Psoas muscle (tissue), 8 donors: ENCODE data around the gene IFIT5. TPM values are rescaled to one million over a fixed set of nuclear protein-coding genes. Genes with fewer than 3 reads are reported as not detected.

Experiments
- ATAC-seq, 4 donors: fragments of 200-7000 bp; cut with Tn5 transposase; one replicate each; pipeline ENCODE4 v1.9.1; 2020; ENCODE audit warnings: moderate library complexity in 3 of 4, mild to moderate bottlenecking in 2 of 4
- DNase-seq, 2 donors: peaks; one replicate each; pipeline ENCODE4 v3.0.0-alpha.2; 2020
- H3K27ac ChIP-seq: fragments of 200-600 bp; one replicate; pipeline ENCODE4 v1.8.0; 2022
- H3K27me3 ChIP-seq, 3 donors: fragments of 200-600 bp in 1 of 3; one replicate each; pipeline versions ENCODE4 v1.6.1 to v1.8.0; 2013 to 2022; ENCODE audit warnings: low read length in 2 of 3, mild to moderate bottlenecking in 2 of 3, moderate library complexity in 1 of 3; ENCODE audit not compliant: insufficient read depth in 3 of 3
- H3K36me3 ChIP-seq, 2 donors: fragments of 200-600 bp in 1 of 2; one replicate each; pipeline versions ENCODE4 v1.6.1 to v1.8.0; 2013 to 2022; ENCODE audit warnings: low read depth in 1 of 2, mild to moderate bottlenecking in 1 of 2, moderate library complexity in 1 of 2; ENCODE audit not compliant: insufficient read depth in 1 of 2
- H3K4me1 ChIP-seq: fragments of 200-600 bp; one replicate; pipeline ENCODE4 v1.8.0; 2022
- H3K4me3 ChIP-seq: fragments of 200-600 bp; one replicate; pipeline ENCODE4 v1.8.0; 2022; ENCODE audit warnings: mild to moderate bottlenecking
- H3K9me3 ChIP-seq: fragments of 200-600 bp; one replicate; pipeline ENCODE4 v1.8.0; 2022
- WGBS, 3 donors: extraction: QIAGEN DNeasy Blood & Tissue Kit; methylation state at CpG; one replicate each; pipeline versions ENCODE4 v1.1.6 to v1.1.7; 2013; 5-methylcytosine and 5-hydroxymethylcytosine counted together
- intact Hi-C, 2 donors: fragments of 100-400 bp; cut with DNase I; formaldehyde crosslinking; loops; one replicate each; pipeline versions ENCODE4 v1.11.0 to v1.14.2; 2022
- polyA plus RNA-seq, 3 donors: library from polyadenylated mRNA; stranded (reverse); fragments of 200-250 nt; gene quantifications; one replicate each; pipeline ENCODE4 v1.2.3, GENCODE V29; 2013
- total RNA-seq, 4 donors: library from RNA; stranded (reverse); fragmentation: NEBNext Ultra II Directional in 2 of 4; extraction: Animal tissue kit (Norgen Biotek cat#: 25700) in 2 of 4; gene quantifications; one replicate each; pipeline versions ENCODE4 v1.2.1 to v1.2.4, GENCODE V29; 2021 to 2023
- TF ChIP-seq, protein P1 (sequence below): fragments of 200-600 bp; IDR thresholded peaks from one replicate; pipeline ENCODE4 v1.8.0; 2022; ENCODE audit warnings: antibody characterized with exemption
- donor health status: healthy with polysubstance abuse.
- donor health status: DM: no; HTN: no; CAD: no; lungs with moderate emphysema.
- donor health status: Bipolar disorder and iron deficiency.
- donor health status: healthy.
- donor health status: DM: yes; HTN: yes; CAD: no.
- donor health status: DM: no; HTN: no; CAD: no.
- donor health status: DM: no; HTN: no; CAD: no.
- donor health status: DM: yes; HTN: yes; CAD: no.

Gene IFIT5
- total and polyA plus RNA-seq, 7 donors, result 2.0 to 6.9 (median 3.0) TPM

DNA sequence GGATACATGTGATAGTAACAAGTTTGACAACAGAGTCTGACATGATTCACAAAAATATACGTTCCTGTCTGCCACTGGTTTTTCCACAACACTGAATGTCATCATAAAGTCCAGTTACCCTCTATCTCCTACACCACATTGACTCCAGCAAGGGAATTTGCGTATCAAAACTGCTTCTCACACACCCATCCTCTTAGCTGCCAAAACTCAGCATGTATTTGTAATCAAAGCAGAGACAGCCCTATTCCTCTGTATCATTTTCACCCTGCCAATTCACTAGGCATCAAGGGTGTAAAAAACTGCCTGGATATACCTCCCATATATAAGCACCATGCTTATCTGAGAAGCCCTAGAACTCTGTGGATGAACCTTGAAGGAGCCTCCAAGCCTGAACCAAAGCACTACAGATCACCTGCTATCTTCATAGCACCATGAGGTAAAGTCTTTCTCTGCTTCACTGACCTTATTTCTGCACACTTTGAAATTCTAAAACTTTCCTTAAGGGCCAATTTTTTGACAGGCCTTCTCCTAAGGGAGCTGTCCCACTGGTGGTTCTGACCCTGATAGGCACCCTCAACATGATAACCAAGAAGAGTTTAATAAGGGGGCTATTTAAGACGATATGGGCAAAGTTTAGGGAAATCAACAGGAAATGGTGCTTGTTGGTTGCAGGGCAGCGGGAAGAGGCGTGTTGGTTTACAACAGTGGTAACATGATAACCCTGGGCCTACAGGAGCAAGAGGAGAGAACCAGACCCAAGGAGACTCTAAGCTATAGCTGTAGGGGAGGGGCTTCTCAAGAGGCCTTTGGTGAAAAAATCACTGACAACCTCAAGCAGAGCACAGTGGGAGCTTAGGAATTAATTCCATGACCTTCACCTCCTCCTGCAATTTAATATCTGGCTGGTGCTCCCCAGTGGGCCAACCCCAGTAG lies 36.4 kb upstream of the IFIT5 start, which contains the start of gene IFIT1B:
TSS of gene IFIT1B (plus strand) at position 352 of the 933 bp plus-strand sequence. CDS start at position 432, 80 bp downstream.
- TF ChIP-seq, protein P1, sequence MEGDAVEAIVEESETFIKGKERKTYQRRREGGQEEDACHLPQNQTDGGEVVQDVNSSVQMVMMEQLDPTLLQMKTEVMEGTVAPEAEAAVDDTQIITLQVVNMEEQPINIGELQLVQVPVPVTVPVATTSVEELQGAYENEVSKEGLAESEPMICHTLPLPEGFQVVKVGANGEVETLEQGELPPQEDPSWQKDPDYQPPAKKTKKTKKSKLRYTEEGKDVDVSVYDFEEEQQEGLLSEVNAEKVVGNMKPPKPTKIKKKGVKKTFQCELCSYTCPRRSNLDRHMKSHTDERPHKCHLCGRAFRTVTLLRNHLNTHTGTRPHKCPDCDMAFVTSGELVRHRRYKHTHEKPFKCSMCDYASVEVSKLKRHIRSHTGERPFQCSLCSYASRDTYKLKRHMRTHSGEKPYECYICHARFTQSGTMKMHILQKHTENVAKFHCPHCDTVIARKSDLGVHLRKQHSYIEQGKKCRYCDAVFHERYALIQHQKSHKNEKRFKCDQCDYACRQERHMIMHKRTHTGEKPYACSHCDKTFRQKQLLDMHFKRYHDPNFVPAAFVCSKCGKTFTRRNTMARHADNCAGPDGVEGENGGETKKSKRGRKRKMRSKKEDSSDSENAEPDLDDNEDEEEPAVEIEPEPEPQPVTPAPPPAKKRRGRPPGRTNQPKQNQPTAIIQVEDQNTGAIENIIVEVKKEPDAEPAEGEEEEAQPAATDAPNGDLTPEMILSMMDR, result no peak
- Histone ChIP-seq H3K4me1 (peaks cover 20% of the 10 kb centered on the region), H3K9me3 (no peaks in the 10 kb centered on the region), H3K36me3 (no peaks in the 10 kb centered on the region), H3K27me3 (no peaks in the 10 kb centered on the region), H3K27ac (no peak within 1 kb of the TSS), H3K4me3 (no peak within 1 kb of the TSS)
- ATAC-seq (no peak), DNase-seq (no peak)
- WGBS, 3 donors, result 88 to 95% (median 91%) methylated on average over 5 of the region's 5 CpGs
- intact Hi-C loops, result loop anchor here in 1 of 2 donors (5.0 kb wide), 1 partner anchor 81 kb away; no protein-coding TSS in a partner anchor

DNA sequence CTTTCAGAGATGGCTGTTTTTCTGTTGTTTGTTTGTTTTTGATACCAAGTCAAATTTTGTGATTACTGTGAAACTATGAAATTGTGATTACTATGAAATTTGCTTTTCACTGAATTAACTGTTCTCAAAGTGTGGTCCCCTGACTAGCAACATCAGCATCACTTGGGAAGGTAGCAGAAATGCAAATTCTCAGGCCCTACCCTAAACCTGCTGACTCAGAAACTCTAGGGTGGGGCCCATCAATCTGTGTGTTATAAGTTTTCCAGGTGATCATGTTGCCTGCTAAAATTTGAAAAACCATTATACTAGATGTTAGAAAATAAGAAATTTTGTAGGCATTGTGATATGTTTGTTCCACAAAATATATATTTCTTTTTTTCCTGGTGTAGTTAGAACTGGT lies 35.3 kb upstream of the IFIT5 start:
- Histone ChIP-seq H3K27ac (no peak overlapping the region), H3K9me3 (no peaks in the 10 kb centered on the region), H3K27me3 (no peaks in the 10 kb centered on the region), H3K36me3 (no peaks in the 10 kb centered on the region), H3K4me3 (no peak overlapping the region), H3K4me1 (peaks cover 11% of the 10 kb centered on the region)
- intact Hi-C loops, result loop anchor here in 1 of 2 donors (5.0 kb wide), 1 partner anchor 82 kb away; no protein-coding TSS in a partner anchor
- TF ChIP-seq, protein P1, result no peak
- DNase-seq (no peak), ATAC-seq (no peak)

DNA sequence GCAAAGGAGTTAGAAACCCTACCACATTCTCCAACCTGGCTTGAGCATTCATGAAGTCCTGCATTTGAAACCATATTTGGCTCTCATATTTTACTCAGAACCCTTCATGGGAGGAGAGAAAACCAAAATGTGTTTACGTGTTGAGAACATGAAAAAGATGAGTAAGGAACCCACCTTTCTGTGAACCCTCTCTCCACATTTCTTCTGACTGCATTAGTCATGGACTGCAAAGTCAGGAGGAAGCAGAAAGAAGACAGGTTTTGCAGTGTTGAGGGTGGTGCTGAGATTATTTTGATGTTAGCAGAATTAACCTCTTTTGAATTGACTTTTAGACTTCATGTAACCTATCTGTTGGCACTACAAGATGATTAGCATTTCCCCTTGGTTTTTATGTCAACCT lies 31.6 kb upstream of the IFIT5 start:
- 90 to 96% (median 93%) methylated on average over 1 of the region's 1 CpG for WGBS, 3 donors
- DNase-seq, result no peak
- H3K27me3 ChIP-seq, result no peaks in the 10 kb centered on the region
- H3K36me3 ChIP-seq, result no peaks in the 10 kb centered on the region
- H3K4me1 ChIP-seq, result no peaks in the 10 kb centered on the region
- TF ChIP-seq, protein P1, result no peak
- no peak overlapping the region for H3K27ac ChIP-seq
- H3K9me3 ChIP-seq, result no peaks in the 10 kb centered on the region
- no peak overlapping the region for H3K4me3 ChIP-seq
- intact Hi-C loops, result loop anchor here in 1 of 2 donors (5.0 kb wide), 1 partner anchor 1365 kb away; no protein-coding TSS in a partner anchor
- no peak for ATAC-seq

DNA sequence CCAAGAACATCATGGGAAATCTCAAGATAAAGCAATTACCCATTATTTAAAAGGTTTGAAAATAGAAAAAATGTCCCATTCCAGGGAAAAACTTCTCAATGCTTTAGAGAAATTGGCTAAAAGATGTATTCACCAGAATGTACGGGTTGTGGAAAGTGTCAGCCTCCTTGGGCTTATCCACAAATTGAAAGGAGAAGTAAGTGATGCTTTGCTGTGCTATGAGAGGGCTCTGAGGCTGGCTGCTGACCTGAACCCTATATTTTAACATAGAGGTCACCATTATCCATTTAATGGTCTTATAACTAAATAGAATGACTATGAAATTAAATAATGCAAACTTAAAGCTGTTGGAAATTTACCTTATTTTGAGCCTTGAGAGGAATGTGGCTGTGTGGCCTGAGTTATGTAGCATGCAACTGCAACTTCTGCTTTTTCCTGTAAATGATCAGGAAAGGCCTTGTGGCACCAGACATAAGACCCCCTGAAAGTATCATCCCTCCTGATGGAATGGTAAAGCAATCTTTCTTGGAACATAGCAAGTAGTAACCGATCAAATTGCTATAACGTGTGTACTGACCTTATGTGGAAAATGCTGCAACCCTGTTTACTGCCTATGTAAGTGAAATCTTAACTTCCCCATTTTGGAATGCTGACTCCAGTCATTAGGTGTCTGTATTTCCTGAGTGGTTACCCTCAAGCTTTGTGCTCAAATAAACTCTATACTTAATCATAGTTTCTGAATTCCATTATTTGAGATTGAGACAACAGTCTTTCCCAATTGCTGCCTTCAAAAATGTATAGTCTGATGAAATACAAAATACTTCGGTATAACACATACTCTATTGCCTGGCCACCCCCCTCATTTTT lies 29.7 kb upstream of the IFIT5 start:
- intact Hi-C loops, result loop anchor here in 1 of 2 donors (5.0 kb wide), 2 partner anchors 92 to 1363 kb away; no protein-coding TSS in a partner anchor
- DNase-seq (no peak), ATAC-seq (no peak)
- H3K4me1 ChIP-seq, result no peaks in the 10 kb centered on the region
- TF ChIP-seq, protein P1, result no peak
- 82 to 90% (median 85%) methylated on average over 4 of the region's 4 CpGs for WGBS, 3 donors
- H3K9me3 ChIP-seq, result no peaks in the 10 kb centered on the region
- no peaks in the 10 kb centered on the region for H3K27me3 ChIP-seq
- H3K36me3 ChIP-seq, result no peaks in the 10 kb centered on the region
- H3K27ac ChIP-seq, result no peak overlapping the region
- no peak overlapping the region for H3K4me3 ChIP-seq
